Measurements from ENCODE around the gene ARHGAP33. TPM values are rescaled to one million over a fixed set of nuclear protein-coding genes. Genes with fewer than 3 reads are reported as not detected.
A peak's percentile ranks its signal among the peaks of the same experiment; 100 is the strongest.
"Not testable (repeated sequence)": the region's sequence is repeated elsewhere in the genome, so short reads cannot be mapped to it uniquely, and the experiment has no call there.

Gene ARHGAP33
- polyA plus RNA-seq, 3 donors: 11.0 to 16.1 (median 12.5) TPM

- no peak for DNase-seq (ENCODE audit: low read depth in 3 of 3, low spot score in 2 of 3)
Measured at GRCh38 chr19:35755550-35756376, 19.6 kb upstream of the ARHGAP33 start.

- DNase-seq (ENCODE audit: low read depth in 3 of 3, low spot score in 2 of 3): no peak
Measured at GRCh38 chr19:35756377-35757230, 18.8 kb upstream of the ARHGAP33 start, which contains the start of gene HSPB6. HSPB6 (minus strand) TSS chr19:35757029; CDS start chr19:35757008, 21 bp downstream.

GRCh38 chr19:35757231-35757748 lies 18.1 kb upstream of the ARHGAP33 start:
- DNase-seq (ENCODE audit: low read depth in 3 of 3, low spot score in 2 of 3): no peak

GRCh38 chr19:35757749-35758608 lies 17.4 kb upstream of the ARHGAP33 start, which contains the start of gene PROSER3:
PROSER3 (plus strand) TSS chr19:35758176; CDS start chr19:35758216, 40 bp downstream.
- DNase-seq (ENCODE audit: low read depth in 3 of 3, low spot score in 2 of 3): peak; percentile 97 to 99 (median 98)

- no peak for DNase-seq (ENCODE audit: low read depth in 3 of 3, low spot score in 2 of 3)
Measured at GRCh38 chr19:35759697-35760096, 15.7 kb upstream of the ARHGAP33 start.

GRCh38 chr19:35760711-35761349 lies 14.5 kb upstream of the ARHGAP33 start:
- no peak for DNase-seq (ENCODE audit: low read depth in 3 of 3, low spot score in 2 of 3)

GRCh38 chr19:35764432-35765315 lies 10.7 kb upstream of the ARHGAP33 start:
- DNase-seq (ENCODE audit: low read depth in 3 of 3, low spot score in 2 of 3): no peak

- DNase-seq (ENCODE audit: low read depth in 3 of 3, low spot score in 2 of 3): no peak
Measured at GRCh38 chr19:35766571-35767104, 8.7 kb upstream of the ARHGAP33 start.

GRCh38 chr19:35767288-35768081 lies 7.9 kb upstream of the ARHGAP33 start:
- peak in 1 of 3 donors; percentile 56 for DNase-seq (ENCODE audit: low read depth in 3 of 3, low spot score in 2 of 3)

GRCh38 chr19:35768082-35768421 lies 7.3 kb upstream of the ARHGAP33 start:
- no peak for DNase-seq (ENCODE audit: low read depth in 3 of 3, low spot score in 2 of 3)

- not testable (repeated sequence) for DNase-seq (ENCODE audit: low read depth in 3 of 3, low spot score in 2 of 3)
Measured at GRCh38 chr19:35772362-35772761, 3.0 kb upstream of the ARHGAP33 start.

GRCh38 chr19:35773020-35773806 lies 2.2 kb upstream of the ARHGAP33 start:
- no peak for DNase-seq (ENCODE audit: low read depth in 3 of 3, low spot score in 2 of 3)

GRCh38 chr19:35774274-35775045 lies 904 bp upstream of the ARHGAP33 start:
- no peak for DNase-seq (ENCODE audit: low read depth in 3 of 3, low spot score in 2 of 3)

GRCh38 chr19:35775046-35775297 lies 392 bp upstream of the ARHGAP33 start:
- DNase-seq (ENCODE audit: low read depth in 3 of 3, low spot score in 2 of 3): no peak

- DNase-seq (ENCODE audit: low read depth in 3 of 3, low spot score in 2 of 3): no peak
Measured at GRCh38 chr19:35776102-35776788, 881 bp downstream of the ARHGAP33 start.

Data from right renal cortex interstitium (tissue), 3 donors.